Measurements from ENCODE around the gene TCF12.
"Not testable (repeated sequence)": the region's sequence is repeated elsewhere in the genome, so short reads cannot be mapped to it uniquely, and the experiment has no call there.

TCF12 gene

GRCh38 chr15:56948000-56948763, 29.7 kb downstream of the TCF12 start:
- no peak for DNase-seq (ENCODE audit: low read depth)

GRCh38 chr15:56948764-56949101, 30.3 kb downstream of the TCF12 start:
- no peak for DNase-seq (ENCODE audit: low read depth)

DNA sequence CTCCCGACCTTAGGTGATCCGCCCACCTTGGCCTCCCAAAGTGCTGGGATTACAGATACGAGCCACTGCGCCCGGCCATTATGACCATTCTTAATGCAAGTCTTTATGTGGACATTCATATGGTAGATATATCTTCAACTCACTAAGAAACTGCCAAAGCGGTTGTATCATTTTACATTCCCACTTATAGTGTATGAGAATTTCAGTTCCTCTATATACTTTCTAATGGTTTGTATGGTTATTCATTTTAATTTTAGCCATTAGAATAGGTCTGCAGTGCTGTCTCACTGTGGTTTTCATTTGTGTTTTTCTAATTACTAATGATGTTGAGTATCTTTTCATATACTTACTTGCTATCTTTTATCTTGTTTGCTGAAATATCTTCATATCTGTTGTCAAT, 32.5 kb downstream of the TCF12 start:
- DNase-seq (ENCODE audit: low read depth), result no peak

GRCh38 chr15:56953790-56954189, 35.3 kb downstream of the TCF12 start:
- no peak for DNase-seq (ENCODE audit: low read depth)

GRCh38 chr15:56955011-56955410, 36.6 kb downstream of the TCF12 start:
- DNase-seq (ENCODE audit: low read depth), result not testable (repeated sequence)

DNA sequence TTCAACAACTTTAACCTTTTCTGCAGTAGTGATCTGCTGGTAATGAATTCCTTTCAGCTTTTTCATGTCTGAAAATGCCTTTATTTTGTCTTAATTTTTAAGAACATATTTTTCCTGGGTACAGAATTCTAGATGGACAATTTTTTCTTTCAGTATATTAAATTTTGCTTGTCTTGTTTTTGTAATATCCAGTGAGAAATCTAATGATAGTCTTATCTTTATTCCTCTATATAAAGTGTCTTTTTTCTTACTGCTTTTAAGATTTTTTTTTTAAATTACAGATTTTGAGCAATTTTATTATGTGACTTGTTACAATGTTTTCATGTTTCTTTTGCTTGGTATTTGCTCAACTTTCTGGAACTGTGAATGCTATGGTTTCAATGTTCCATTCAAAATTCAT, 38.1 kb downstream of the TCF12 start:
- DNase-seq (ENCODE audit: low read depth), result no peak

DNA sequence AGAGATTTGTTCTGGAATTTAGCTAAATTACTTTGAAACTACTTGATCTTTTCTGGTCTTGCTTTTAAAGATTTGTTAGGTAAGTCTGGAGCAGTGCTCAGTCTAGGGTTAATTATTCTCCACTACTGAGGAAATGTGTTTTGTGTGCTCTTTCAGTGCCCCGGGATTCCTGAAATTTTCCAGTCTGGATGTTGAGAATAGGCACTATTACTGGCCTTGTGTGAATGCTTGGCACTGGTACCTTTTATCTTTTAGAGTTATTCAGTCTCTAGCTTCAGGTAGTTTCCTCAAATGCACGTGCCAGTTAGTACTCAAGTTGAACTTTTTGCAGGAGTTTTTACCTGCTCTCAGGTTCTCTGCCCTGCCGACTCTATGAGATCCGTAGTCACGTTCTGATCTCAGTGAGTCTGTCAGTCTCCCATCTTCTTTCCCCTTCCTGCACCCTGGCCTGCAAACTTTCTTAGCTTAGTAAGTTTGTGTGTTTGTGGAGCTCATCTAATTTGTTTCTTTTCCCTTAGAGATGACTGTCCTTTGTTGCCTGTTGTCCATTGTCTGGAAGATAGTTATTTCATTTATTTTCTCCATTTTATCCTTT, 39.5 kb downstream of the TCF12 start:
- DNase-seq (ENCODE audit: low read depth), result no peak

DNA sequence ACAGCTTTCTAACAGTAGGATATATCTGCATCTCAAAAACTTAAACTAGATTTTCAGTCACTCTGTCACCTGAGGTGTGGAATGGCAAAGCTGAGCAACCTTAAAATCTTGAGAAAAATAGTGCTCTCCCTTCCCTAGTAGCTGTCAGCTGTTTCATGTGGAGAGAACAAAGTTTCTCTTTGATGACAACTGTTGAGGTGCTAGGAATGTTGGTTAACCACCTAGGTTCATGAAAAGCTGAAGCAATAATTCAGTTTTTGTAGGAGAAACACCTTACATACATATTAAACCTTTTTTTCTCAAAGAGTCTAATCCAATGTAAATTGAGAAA, 40.8 kb downstream of the TCF12 start:
- no peak for DNase-seq (ENCODE audit: low read depth)

DNA sequence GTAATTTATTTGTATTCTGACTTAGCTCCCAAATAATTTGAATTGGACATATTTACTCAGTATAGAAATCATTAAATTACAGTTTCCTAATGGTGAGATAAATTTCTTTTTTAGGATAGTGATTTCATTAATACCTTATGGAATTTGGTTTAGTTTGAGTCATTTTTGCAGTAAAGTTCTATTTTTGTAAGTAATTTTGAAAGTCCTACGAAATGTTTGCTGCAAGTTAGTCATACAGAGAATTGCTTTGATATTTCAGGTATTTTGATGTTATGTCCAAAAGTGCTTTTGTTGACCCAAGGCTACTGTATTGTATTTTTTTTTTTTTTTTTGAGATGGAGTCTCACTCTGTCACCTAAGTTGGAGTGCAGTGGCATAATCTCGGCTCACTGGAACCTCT, 41.7 kb downstream of the TCF12 start:
- no peak for DNase-seq (ENCODE audit: low read depth)

DNA sequence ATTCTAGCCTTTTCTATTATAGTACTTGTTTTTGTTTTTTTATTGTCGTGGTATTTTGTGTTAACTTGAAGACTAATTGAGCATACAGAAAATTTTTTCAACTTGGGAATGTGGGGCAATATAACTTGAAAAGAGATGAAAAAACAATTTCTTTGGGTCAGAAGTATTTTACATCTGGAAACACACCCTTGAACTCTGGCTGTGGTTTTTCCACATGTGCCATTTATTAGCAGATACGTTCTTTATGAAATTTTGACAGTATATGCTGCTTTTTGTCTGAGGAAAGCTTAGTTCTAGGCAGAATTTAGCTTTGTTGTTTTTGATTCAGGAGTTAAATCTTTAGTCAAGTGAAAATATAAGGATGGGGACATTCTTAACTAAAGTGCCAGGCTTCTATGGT, 44.7 kb downstream of the TCF12 start:
- DNase-seq (ENCODE audit: low read depth), result no peak

GRCh38 chr15:56963710-56964109, 45.3 kb downstream of the TCF12 start:
- no peak for DNase-seq (ENCODE audit: low read depth)

DNA sequence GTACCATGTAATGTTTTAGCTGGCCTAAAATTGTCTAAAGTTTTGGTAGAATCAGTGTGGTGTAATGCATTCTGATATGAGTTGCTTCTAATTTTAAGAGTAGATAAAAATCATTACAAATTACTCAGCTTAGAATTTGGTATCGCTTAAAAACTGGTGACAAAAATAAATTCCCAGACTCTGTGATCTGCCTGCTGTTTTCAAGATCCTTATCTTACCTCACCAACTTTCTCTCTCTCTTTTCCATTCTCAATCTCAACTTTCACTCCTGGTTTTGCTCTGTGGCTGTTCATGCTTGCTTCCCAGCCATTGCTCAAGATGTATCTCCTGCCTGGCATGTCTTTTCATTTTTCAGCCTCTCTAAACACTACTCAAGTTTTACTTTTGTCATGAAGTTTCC, 45.7 kb downstream of the TCF12 start:
- DNase-seq (ENCODE audit: low read depth), result no peak

DNA sequence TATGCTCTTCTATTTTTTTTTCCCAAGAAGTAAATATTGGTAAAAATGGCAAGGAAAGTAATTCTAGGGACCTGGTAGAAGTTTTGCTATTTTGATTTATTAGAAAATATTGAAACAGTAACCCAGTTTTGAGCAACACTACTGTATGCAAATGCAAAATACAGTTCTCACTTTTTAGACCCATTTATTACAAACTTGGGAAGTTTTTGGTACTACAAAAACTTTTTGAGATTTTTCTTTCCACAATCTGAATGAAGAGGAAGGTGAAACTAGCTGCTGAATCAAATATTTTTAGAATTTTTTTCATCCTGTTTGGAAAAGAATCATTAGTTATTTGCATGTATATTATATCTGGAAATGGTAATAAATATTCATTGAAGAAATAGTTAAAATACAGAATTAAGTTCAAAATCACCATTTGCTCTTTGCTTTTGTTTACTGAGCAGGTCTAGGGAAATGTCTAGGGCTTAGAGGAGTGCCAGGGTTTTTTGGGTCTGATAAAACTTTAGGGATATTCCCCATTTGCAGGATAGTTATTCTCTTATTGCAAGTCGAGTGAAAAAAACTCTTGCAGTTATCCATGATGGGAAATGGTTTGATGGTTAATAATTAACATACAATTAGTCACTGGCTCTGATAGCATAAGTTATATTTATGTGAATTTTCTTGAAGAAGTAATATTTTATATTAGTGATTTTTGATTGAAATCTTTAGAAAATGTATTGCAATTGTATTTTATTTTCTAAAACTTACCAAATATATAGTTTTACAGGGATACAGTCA, 47.0 kb downstream of the TCF12 start:
- DNase-seq (ENCODE audit: low read depth), result no peak

- no peak for DNase-seq (ENCODE audit: low read depth)
Observed at GRCh38 chr15:56967336-56967735, 48.9 kb downstream of the TCF12 start.

GRCh38 chr15:56968256-56968655, 49.8 kb downstream of the TCF12 start:
- no peak for DNase-seq (ENCODE audit: low read depth)

- DNase-seq (ENCODE audit: low read depth), result no peak
Observed at GRCh38 chr15:56968821-56969220, 50.4 kb downstream of the TCF12 start.

- no peak for DNase-seq (ENCODE audit: low read depth)
Observed at GRCh38 chr15:56969265-56969895, 50.9 kb downstream of the TCF12 start.

GRCh38 chr15:56971571-56971970, 53.1 kb downstream of the TCF12 start:
- DNase-seq (ENCODE audit: low read depth), result no peak

DNA sequence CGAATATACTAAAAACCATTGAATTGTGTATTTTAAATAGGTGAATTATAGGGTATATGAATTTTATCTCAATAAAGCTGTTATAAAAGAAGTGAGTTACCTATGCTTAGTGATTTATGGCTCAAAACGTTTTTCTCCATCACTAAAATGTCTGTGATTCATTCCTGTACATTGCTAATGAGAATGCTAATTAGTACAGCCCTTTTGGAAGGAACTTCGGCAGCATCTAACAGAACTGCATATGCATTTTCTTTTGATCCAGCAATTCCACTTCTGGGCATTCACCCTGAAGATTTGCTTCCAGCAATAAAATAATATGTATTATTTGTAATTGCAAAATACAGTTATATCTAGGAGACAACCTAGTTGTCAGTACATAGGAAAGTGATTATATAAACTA, 53.6 kb downstream of the TCF12 start:
- no peak for DNase-seq (ENCODE audit: low read depth)

DNA sequence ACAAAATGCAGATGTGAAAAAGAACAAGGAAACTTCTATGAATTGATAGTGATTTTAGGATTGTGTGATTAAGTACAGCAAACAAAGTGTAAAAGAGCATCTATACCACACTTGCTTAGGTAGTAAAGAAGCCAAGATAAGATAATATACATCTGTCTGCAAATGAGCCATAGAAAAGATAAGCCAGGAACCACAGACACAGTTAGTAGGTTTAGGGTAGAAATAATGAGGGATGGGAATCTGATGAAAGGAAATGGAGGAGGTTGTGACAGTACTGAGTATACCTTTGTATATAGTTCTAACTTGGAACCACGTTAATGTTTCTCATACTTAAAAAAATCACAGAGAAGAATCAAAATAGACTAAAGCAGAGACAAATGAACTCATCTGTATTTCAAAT, 54.0 kb downstream of the TCF12 start:
- DNase-seq (ENCODE audit: low read depth), result no peak

- no peak for DNase-seq (ENCODE audit: low read depth)
Observed at GRCh38 chr15:56973463-56973862, 55.0 kb downstream of the TCF12 start.

- no peak for DNase-seq (ENCODE audit: low read depth)
Observed at GRCh38 chr15:56977232-56977631, 58.8 kb downstream of the TCF12 start.

Measured in GM04504 (cell line).